GM10248 (cell line): ENCODE measurements around the gene GYS2.
A peak's percentile ranks its signal among the peaks of the same experiment; 100 is the strongest.

Experiments used
- CTCF ChIA-PET: fragments of 300-600 bp; sonication (Branson Sonifier 250); formaldehyde crosslinking; extraction: SDS; loops from one replicate; lab custom pipeline; 2021; ENCODE audit warnings: antibody characterized with exemption; lab: Yijun Ruan, JAX
- POLR2A ChIA-PET: fragments of 350-650 bp; sonication (Branson Sonifier 250); formaldehyde crosslinking; extraction: SDS; loops from one replicate; lab custom pipeline; 2020; ENCODE audit warnings: antibody characterized with exemption; lab: Yijun Ruan, JAX
- DNase-seq: peaks from one replicate; pipeline ENCODE4 v3.0.0; 2012; ENCODE audit errors: extremely low spot score
- CTCF ChIP-seq: IDR thresholded peaks from 2 replicates; pipeline ENCODE4 v1.5.1; 2012; ENCODE audit warnings: mild to moderate bottlenecking, low read depth; ENCODE audit errors: extremely low read depth, missing control alignments, control extremely low read depth

The GYS2 gene

GRCh38 chr12:21539797-21540196 lies 64.8 kb downstream of the GYS2 start:
- DNase-seq, result no peak
- CTCF ChIA-PET, result interaction anchor here (1.5 to 1.7 kb wide), 2 partner anchors 11 to 19 kb away, joined by 4 read pairs; no protein-coding TSS in a partner anchor
- POLR2A ChIA-PET, result no interaction called here

GRCh38 chr12:21538061-21538653 lies 66.5 kb downstream of the GYS2 start:
- POLR2A ChIA-PET, result no interaction called here
- TF ChIP-seq CTCF, result no peak

More at GRCh38 chr12:21539797-21540196, 64.8 kb downstream of the GYS2 start:
- TF ChIP-seq CTCF, result no peak

GRCh38 chr12:21529456-21529855 lies 75.2 kb downstream of the GYS2 start:
- ChIA-PET POLR2A (no interaction called here), CTCF (interaction anchor here (1.4 kb wide), 1 partner anchor 9 kb away, joined by 4 read pairs; no protein-coding TSS in a partner anchor)
- no peak for DNase-seq
- no peak for TF ChIP-seq CTCF

More at GRCh38 chr12:21538061-21538653, 66.5 kb downstream of the GYS2 start:
- no peak for DNase-seq
- CTCF ChIA-PET, result interaction anchor here (1.1 to 1.6 kb wide), 4 partner anchors 9 to 24 kb away, joined by 3 to 4 read pairs (median 3); no protein-coding TSS in a partner anchor

GRCh38 chr12:21528953-21529352 lies 75.7 kb downstream of the GYS2 start:
- no peak for DNase-seq
- CTCF ChIA-PET, result interaction anchor here (1.4 kb wide), 1 partner anchor 10 kb away, joined by 4 read pairs; no protein-coding TSS in a partner anchor
- TF ChIP-seq CTCF, result no peak
- POLR2A ChIA-PET, result no interaction called here

GRCh38 chr12:21527451-21528180 lies 77.0 kb downstream of the GYS2 start:
- ChIA-PET POLR2A (no interaction called here), CTCF (interaction anchor here (1.0 to 1.3 kb wide), 3 partner anchors 9 to 16 kb away, joined by 3 read pairs; no protein-coding TSS in a partner anchor)
- DNase-seq, result peak; percentile 41
- TF ChIP-seq CTCF, result no peak

- DNase-seq, result peak; percentile 14
- CTCF ChIA-PET, result interaction anchor here (1.0 to 1.3 kb wide), 2 partner anchors 10 to 11 kb away, joined by 3 read pairs; no protein-coding TSS in a partner anchor
- TF ChIP-seq CTCF, result no peak
- POLR2A ChIA-PET, result no interaction called here
These were observed 77.8 kb downstream of the GYS2 start for GRCh38 chr12:21526721-21527345.
